Measurements from ENCODE around the gene EIF4EBP3. TPM values are rescaled to one million over a fixed set of nuclear protein-coding genes. Genes with fewer than 3 reads are reported as not detected.
"Not testable (repeated sequence)": the region's sequence is repeated elsewhere in the genome, so short reads cannot be mapped to it uniquely, and the experiment has no call there.

Gene EIF4EBP3
- total and polyA plus RNA-seq, 10 donors = 11.5 to 75.6 (median 21.0) TPM

DNA sequence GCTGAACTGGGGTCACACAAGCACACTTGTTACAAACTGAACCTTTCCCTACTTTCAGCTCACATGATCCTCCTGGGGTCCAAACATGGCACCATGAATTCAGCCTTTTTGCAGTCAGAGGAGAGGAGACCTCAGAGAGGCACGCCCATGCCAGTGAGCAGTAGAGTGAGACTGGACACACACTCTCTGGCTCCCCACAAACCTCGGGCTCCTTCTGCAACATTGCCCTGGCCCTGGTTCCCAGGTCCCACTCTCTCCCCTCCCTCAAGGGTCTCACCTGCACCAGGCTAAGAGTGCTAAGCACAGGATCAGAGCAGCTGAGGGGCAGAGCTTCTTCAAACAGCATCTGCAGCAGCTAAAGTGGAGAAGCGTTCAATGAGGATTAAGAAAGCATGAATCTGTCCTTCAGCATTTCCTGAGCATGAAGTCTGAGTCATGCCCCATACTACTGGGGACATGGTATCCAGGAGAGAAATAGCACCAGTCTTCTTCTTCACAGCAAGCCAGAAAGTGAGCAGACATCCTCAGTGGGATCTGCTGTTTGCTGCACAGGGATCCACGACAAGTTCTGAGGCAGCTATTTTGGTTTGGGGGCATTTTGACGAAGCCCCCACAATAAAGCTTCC lies 44.4 kb downstream of the EIF4EBP3 start:
- Histone ChIP-seq H3K36me3 (no peaks in the 10 kb centered on the region), H3K9me3 (no peaks in the 10 kb centered on the region), H3K4me1 (peaks cover 11 to 85% (median 41%) of the 10 kb centered on the region in 6 donors), H3K27ac (peak overlapping the region in 7 of 8 donors; percentile 35 to 89 (median 75)), H3K4me3 (peak overlapping the region in 4 of 8 donors; percentile 8 to 41 (median 27)), H3K27me3 (replicated peaks in 1 of 7) (no peaks in the 10 kb centered on the region)
- DNase-seq = no peak
- intact Hi-C loops (cut with DNase I; ENCODE audit: low total_unique reads) = no loop called here
- 65 to 76% (median 69%) methylated on average over 5 of the region's 5 CpGs for WGBS, 5 donors
- TF ChIP-seq POLR2AphosphoS5 (IDR thresholded peaks at IDR 0.05) (peak in 1 of 3 donors; percentile 49), POLR2A (IDR thresholded peaks at IDR 0.05) (no peak), CTCF (IDR thresholded peaks at IDR 0.05 in 8 of 11, conservative IDR thresholded peaks at IDR 0.05 in 3 of 11) (no peak)

DNA sequence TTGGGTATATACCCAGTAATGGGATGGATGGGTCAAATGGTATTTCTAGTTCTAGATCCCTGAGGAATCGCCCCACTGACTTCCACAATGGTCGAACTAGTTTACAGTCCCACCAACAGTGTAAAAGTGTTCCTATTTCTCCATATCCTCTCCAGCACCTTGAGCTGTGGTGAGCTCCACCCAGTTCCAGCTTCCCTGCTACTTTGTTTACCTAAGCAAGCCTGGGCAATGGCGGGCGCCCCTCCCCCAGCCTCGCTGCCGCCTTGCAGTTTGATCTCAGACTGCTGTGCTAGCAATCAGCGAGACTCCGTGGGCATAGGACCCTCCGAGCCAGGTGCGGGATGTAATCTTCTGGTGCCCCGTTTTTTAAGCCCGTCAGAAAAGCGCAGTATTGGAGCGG lies 45.6 kb downstream of the EIF4EBP3 start:
- intact Hi-C loops (cut with DNase I; ENCODE audit: low total_unique reads); H3K27me3 ChIP-seq (replicated peaks in 1 of 7); H3K4me3 ChIP-seq; H3K36me3 ChIP-seq; H3K9me3 ChIP-seq; DNase-seq: not testable (repeated sequence)
- peak overlapping the region in 1 of 8 donors; percentile 89 for H3K27ac ChIP-seq
- WGBS, 5 donors = 50 to 72% (median 62%) methylated on average over 10 to 14 of the region's 14 CpGs
- peaks cover 11 to 82% (median 43%) of the 10 kb centered on the region in 6 donors for H3K4me1 ChIP-seq

DNA sequence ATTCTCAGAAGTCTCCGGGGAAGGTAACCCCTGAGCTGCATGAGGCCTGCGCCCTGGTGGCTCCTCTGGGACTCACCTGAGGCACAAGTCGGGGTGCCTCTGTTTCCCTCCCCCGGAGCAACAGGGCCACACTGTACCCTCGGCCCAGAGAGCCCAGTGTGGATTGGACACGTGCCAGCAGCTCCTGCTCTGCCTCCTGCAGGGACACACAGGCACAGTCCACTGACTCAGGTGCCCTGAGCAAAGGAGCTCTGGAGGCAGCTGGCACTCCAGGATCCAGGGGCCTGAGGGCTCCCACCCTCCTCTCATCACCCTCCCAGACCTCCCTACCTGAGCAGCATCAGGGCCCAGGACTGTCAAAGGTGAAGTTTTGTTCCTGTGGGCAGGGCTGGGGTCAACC lies 46.7 kb downstream of the EIF4EBP3 start:
- Histone ChIP-seq H3K4me3 (no peak overlapping the region), H3K36me3 (no peaks in the 10 kb centered on the region), H3K9me3 (no peaks in the 10 kb centered on the region), H3K27me3 (replicated peaks in 1 of 7) (no peaks in the 10 kb centered on the region), H3K4me1 (peaks cover 5 to 71% (median 35%) of the 10 kb centered on the region in 6 donors), H3K27ac (peak overlapping the region in 4 of 8 donors; percentile 73 to 89 (median 84))
- intact Hi-C loops (cut with DNase I; ENCODE audit: low total_unique reads) = no loop called here
- TF ChIP-seq CTCF (IDR thresholded peaks at IDR 0.05 in 8 of 11, conservative IDR thresholded peaks at IDR 0.05 in 3 of 11) = no peak
- TF ChIP-seq POLR2A (IDR thresholded peaks at IDR 0.05) = no peak
- TF ChIP-seq POLR2AphosphoS5 (IDR thresholded peaks at IDR 0.05) = no peak
- WGBS, 5 donors = 73 to 88% (median 83%) methylated on average over 2 to 6 of the region's 6 CpGs; no CpG with 5 or more reads in 1 of the 5 donors
- DNase-seq = no peak

GRCh38 chr5:140595538-140596300 lies 48.3 kb downstream of the EIF4EBP3 start:
- H3K36me3 ChIP-seq = no peaks in the 10 kb centered on the region

GRCh38 chr5:140596321-140596741 lies 48.9 kb downstream of the EIF4EBP3 start:
- H3K9me3 ChIP-seq = no peaks in the 10 kb centered on the region
- no peaks in the 10 kb centered on the region for H3K27me3 ChIP-seq (replicated peaks in 1 of 7)
- H3K36me3 ChIP-seq = no peaks in the 10 kb centered on the region
- peaks cover 5 to 50% (median 22%) of the 10 kb centered on the region in 6 donors for H3K4me1 ChIP-seq
- TF ChIP-seq CTCF (IDR thresholded peaks at IDR 0.05 in 8 of 11, conservative IDR thresholded peaks at IDR 0.05 in 3 of 11) (no peak), POLR2AphosphoS5 (IDR thresholded peaks at IDR 0.05) (no peak)
- intact Hi-C loops (cut with DNase I; ENCODE audit: low total_unique reads) = no loop called here
- H3K27ac ChIP-seq = peak overlapping the region in 7 of 8 donors; percentile 63 to 89 (median 73)
- peak overlapping the region in 1 of 8 donors; percentile 44 for H3K4me3 ChIP-seq
- no peak for DNase-seq
- WGBS, 5 donors = 44 to 76% (median 55%) methylated on average over 1 of the region's 1 CpG

More at GRCh38 chr5:140595538-140596300, 48.3 kb downstream of the EIF4EBP3 start:
- H3K27ac ChIP-seq = peak overlapping the region in 7 of 8 donors; percentile 63 to 89 (median 73)
- peak overlapping the region in 1 of 8 donors; percentile 44 for H3K4me3 ChIP-seq
- peaks cover 5 to 56% (median 22%) of the 10 kb centered on the region in 6 donors for H3K4me1 ChIP-seq
- no peak for DNase-seq
- no peaks in the 10 kb centered on the region for H3K9me3 ChIP-seq
- intact Hi-C loops (cut with DNase I; ENCODE audit: low total_unique reads) = no loop called here
- no peaks in the 10 kb centered on the region for H3K27me3 ChIP-seq (replicated peaks in 1 of 7)
- TF ChIP-seq POLR2A (IDR thresholded peaks at IDR 0.05) (no peak), POLR2AphosphoS5 (IDR thresholded peaks at IDR 0.05) (peak in 1 of 3 donors; percentile 75)
- 48 to 58% (median 51%) methylated on average over 5 of the region's 5 CpGs for WGBS, 5 donors

Data from spleen (tissue), 11 donors.